Neutrophil (primary cell): Measurements from ENCODE around the gene PPP1R1B.

Experiments
- H3K27ac ChIP-seq: fragments of 200-600 bp; sonication (generic); 2 replicates; pipeline ENCODE4 v1.5.1; 2016; ENCODE audit warnings: mild to moderate bottlenecking, moderate library complexity
- H3K27me3 ChIP-seq: fragments of 200-600 bp; sonication (generic); 2 replicates; pipeline ENCODE4 v1.6.0; 2016; ENCODE audit warnings: mild to moderate bottlenecking
- H3K36me3 ChIP-seq: fragments of 200-600 bp; sonication (generic); 2 replicates; pipeline ENCODE4 v1.5.1; 2017
- H3K4me1 ChIP-seq, 2 experiments: fragments of 200-600 bp in 1 of 2; sonication (generic) in 1 of 2; 1 replicate in 1 of 2; 2 replicates in 1 of 2; pipeline versions ENCODE4 v1.5.1 to v1.6.1; 2013 to 2016; ENCODE audit warnings: low read depth in 1 of 2, low read length in 1 of 2, mild to moderate bottlenecking in 1 of 2, moderate library complexity in 1 of 2; ENCODE audit not compliant: control insufficient read depth in 1 of 2, insufficient read depth in 1 of 2
- H3K4me3 ChIP-seq, 2 experiments: fragments of 200-600 bp in 1 of 2; sonication (generic) in 1 of 2; 1 replicate in 1 of 2; 2 replicates in 1 of 2; pipeline ENCODE4 v1.5.1; 2013 to 2016; ENCODE audit warnings: low read depth in 1 of 2, low read length in 1 of 2, mild to moderate bottlenecking in 1 of 2, moderate library complexity in 1 of 2
- H3K9me3 ChIP-seq: fragments of 200-600 bp; sonication (generic); 2 replicates; pipeline ENCODE4 v1.5.1; 2016
- TF ChIP-seq, protein P1 (sequence below): fragments of 200-600 bp; sonication (generic); IDR thresholded peaks from 2 replicates; pipeline ENCODE4 v1.5.1; 2016; ENCODE audit warnings: antibody characterized with exemption

Gene PPP1R1B

DNA sequence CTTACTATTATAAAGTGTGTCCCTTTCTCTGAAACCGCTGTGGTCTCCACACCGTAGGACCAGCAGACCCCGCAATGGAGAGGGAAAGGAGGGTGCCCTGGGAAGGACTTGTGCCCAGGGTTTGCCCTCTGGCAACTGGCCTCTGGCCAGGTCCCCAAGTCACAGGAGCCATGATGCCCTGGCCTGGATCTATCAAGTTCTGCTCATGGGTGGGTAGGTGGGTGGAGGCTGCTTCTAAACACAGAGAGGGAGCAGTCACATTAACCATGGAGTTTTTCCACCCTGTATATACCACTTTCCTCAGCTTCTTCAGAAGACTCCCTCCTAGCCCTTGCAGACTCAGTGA, 9.7 kb upstream of the PPP1R1B start:
- no peak overlapping the region for H3K4me3 ChIP-seq

DNA sequence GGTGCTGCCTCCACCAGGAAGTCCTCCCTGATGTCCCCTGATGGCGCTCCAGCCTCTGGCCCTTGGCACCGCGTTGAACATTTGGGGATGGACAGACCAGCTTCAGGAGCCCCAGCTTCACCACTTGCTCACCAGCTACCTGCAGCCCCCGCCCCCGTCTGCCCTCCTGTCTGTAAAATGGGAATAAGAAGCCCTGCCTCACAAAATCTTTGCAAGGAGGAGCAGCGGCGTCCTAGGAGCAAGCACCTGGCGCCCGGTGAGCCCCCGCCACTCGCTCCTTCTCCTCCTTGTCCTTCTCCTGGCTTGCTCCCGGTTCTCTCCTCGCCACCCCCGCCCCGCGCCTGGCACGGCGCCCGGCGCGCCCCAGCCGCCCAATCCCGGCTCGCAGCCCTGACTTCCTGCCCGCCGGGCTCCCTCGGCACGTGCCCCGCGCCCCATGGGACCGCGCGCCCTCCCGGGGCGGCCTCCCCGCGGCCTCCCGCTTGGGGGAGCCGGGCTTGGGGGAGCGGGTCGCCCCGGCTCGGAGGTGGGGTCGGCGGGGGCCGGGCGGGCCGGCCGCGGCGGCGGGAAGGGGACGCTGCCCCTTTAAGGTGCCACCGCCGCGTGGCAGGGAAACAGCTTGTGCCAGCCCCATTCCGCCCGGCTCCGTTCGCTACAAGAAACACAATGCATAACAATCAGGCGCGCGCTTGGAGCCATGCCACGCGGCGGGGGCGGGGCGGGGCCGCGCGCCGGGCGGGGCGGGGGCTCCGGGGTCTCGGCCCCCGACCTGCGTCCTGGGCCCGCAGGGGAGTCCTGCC, 9.1 kb upstream of the PPP1R1B start:
- H3K4me1 ChIP-seq = peaks cover 5 to 21% of the 10 kb centered on the region in 2 experiments
- H3K27ac ChIP-seq = no peak overlapping the region
- TF ChIP-seq, protein P1, sequence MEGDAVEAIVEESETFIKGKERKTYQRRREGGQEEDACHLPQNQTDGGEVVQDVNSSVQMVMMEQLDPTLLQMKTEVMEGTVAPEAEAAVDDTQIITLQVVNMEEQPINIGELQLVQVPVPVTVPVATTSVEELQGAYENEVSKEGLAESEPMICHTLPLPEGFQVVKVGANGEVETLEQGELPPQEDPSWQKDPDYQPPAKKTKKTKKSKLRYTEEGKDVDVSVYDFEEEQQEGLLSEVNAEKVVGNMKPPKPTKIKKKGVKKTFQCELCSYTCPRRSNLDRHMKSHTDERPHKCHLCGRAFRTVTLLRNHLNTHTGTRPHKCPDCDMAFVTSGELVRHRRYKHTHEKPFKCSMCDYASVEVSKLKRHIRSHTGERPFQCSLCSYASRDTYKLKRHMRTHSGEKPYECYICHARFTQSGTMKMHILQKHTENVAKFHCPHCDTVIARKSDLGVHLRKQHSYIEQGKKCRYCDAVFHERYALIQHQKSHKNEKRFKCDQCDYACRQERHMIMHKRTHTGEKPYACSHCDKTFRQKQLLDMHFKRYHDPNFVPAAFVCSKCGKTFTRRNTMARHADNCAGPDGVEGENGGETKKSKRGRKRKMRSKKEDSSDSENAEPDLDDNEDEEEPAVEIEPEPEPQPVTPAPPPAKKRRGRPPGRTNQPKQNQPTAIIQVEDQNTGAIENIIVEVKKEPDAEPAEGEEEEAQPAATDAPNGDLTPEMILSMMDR = no peak
- H3K9me3 ChIP-seq = no peaks in the 10 kb centered on the region
- H3K4me3 ChIP-seq = no peak overlapping the region
- peaks cover 95% of the 10 kb centered on the region for H3K27me3 ChIP-seq
- H3K36me3 ChIP-seq = no peaks in the 10 kb centered on the region

More for the DNA sequence above, 9.7 kb upstream of the PPP1R1B start:
- TF ChIP-seq, protein P1 = no peak
- H3K27me3 ChIP-seq = peaks cover 100% of the 10 kb centered on the region
- H3K36me3 ChIP-seq = no peaks in the 10 kb centered on the region
- H3K27ac ChIP-seq = no peak overlapping the region
- H3K4me1 ChIP-seq = peaks cover 1 to 17% of the 10 kb centered on the region in 2 experiments
- no peaks in the 10 kb centered on the region for H3K9me3 ChIP-seq

DNA sequence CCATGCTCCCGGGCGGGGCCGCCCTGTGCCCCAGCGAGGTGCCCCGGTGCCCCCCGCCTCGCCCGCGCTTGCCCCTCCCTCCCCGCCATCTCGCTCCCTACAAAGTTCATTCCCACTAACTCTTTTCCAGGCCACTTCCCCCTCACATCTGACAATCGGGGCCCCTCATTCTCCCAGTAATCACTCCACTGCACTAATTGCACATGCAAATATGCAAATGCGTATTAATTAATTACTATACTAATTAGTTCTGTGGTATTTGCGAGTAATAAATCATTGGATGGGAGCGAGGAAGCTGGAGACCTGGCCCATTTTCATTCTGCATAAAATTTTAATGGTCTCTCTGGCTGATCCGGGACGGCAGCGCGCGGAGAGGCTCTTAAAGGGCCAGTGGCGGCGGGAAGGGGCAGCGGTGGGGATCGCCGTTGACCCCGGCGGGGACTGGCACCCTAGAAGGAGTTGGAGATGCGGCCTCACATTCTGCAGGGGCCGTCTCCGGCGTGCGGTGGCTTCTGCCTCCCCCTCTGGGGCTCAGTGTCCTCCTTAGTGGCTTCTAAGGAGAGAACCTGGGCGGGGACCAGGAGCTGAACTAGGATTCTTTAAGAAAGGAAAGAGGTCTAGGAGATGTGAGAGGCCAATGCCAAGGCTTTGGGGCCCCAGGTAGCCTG, 8.4 kb upstream of the PPP1R1B start:
- TF ChIP-seq, protein P1 = no peak
- Histone ChIP-seq H3K9me3 (no peaks in the 10 kb centered on the region), H3K27ac (no peak overlapping the region), H3K4me1 (peaks cover 5 to 25% of the 10 kb centered on the region in 2 experiments), H3K36me3 (no peaks in the 10 kb centered on the region), H3K4me3 (no peak overlapping the region), H3K27me3 (peaks cover 88% of the 10 kb centered on the region)

DNA sequence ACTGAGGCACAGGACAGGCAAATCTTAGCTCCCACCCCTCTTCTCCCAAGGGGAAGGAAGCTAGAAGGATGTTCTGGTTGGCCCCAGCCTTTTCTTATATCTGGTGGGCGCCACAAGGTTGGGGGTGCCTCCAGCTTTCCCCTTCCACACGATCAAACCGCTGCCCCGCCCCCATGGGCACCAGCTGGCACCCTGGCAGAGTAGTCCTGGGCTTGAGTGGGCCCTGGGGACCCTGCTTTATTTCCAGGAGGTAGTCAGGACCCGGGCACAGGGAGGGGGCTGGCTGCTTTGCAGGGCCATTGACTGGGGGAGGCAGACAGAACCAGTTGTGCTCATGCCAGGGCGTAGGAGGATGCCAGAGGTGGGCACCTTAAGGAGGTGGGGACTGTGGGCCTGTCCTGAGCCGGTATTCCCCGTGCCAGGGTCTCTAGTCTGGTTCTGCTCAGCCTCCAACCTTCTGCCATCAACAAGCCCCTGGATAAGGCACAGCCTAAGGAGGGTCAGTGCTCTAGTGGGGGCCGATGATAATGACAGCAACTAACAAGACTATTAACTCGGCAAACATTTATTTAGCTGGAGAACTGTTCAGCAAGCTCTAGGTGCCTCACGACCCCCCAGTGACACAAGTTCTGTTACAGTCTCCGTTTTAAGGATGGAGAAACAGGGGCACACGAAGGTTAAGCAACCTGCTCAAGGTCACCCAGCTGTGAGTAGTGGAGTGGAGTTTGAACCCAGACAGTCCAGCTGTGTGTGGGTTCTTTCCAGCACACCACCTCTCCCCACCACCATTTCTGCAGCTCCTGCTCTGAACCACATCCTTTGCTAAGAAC, 7.6 kb upstream of the PPP1R1B start:
- H3K27ac ChIP-seq = no peak overlapping the region
- peaks cover 5 to 28% of the 10 kb centered on the region in 2 experiments for H3K4me1 ChIP-seq
- H3K27me3 ChIP-seq = peaks cover 87% of the 10 kb centered on the region
- no peaks in the 10 kb centered on the region for H3K9me3 ChIP-seq
- H3K36me3 ChIP-seq = no peaks in the 10 kb centered on the region
- no peak overlapping the region for H3K4me3 ChIP-seq
- TF ChIP-seq, protein P1 = no peak

DNA sequence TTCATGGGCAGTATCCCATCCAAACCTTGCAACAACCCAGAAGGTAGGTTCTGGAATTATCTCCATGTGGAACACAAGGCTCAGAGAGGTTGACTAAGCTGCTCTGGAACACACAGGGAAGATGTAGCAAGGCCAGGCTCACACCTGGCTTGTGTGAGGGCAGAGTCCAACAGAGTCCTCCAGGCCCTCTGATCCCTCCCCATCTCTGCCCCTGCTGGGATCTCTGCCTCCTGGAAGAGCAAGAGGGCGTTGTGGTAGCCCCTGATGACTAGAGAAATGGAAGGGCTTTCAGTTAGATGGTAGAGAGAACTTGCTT, 7.0 kb upstream of the PPP1R1B start:
- no peaks in the 10 kb centered on the region for H3K9me3 ChIP-seq
- peaks cover 5 to 28% of the 10 kb centered on the region in 2 experiments for H3K4me1 ChIP-seq
- H3K4me3 ChIP-seq = no peak overlapping the region
- no peaks in the 10 kb centered on the region for H3K36me3 ChIP-seq
- H3K27ac ChIP-seq = no peak overlapping the region
- H3K27me3 ChIP-seq = peaks cover 87% of the 10 kb centered on the region
- TF ChIP-seq, protein P1 = no peak
